GM18526 (cell line): ENCODE measurements around the gene LTBP3.
A peak's percentile ranks its signal among the peaks of the same experiment; 100 is the strongest.

Source experiments
- POLR2A ChIP-seq: IDR thresholded peaks from 3 replicates; pipeline ENCODE4 v1.6.1; 2011; ENCODE audit not compliant: insufficient read length; ENCODE audit errors: extremely low read depth

Gene LTBP3

GRCh38 chr11:65501472-65502273 lies 56.5 kb downstream of the LTBP3 start:
- no peak for TF ChIP-seq POLR2A

GRCh38 chr11:65501186-65501471 lies 57.0 kb downstream of the LTBP3 start:
- TF ChIP-seq POLR2A = no peak

- TF ChIP-seq POLR2A = no peak
Observed at GRCh38 chr11:65500387-65501185, 57.6 kb downstream of the LTBP3 start.

- TF ChIP-seq POLR2A = no peak
Observed at GRCh38 chr11:65499713-65500386, 58.3 kb downstream of the LTBP3 start.

DNA sequence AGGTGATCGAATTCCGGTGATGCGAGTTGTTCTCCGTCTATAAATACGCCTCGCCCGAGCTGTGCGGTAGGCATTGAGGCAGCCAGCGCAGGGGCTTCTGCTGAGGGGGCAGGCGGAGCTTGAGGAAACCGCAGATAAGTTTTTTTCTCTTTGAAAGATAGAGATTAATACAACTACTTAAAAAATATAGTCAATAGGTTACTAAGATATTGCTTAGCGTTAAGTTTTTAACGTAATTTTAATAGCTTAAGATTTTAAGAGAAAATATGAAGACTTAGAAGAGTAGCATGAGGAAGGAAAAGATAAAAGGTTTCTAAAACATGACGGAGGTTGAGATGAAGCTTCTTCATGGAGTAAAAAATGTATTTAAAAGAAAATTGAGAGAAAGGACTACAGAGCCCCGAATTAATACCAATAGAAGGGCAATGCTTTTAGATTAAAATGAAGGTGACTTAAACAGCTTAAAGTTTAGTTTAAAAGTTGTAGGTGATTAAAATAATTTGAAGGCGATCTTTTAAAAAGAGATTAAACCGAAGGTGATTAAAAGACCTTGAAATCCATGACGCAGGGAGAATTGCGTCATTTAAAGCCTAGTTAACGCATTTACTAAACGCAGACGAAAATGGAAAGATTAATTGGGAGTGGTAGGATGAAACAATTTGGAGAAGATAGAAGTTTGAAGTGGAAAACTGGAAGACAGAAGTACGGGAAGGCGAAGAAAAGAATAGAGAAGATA lies 59.0 kb downstream of the LTBP3 start, which contains the start of gene MALAT1:
Gene MALAT1 (plus strand): TSS at position 69 of the 736 bp plus-strand sequence.
- TF ChIP-seq POLR2A = no peak

DNA sequence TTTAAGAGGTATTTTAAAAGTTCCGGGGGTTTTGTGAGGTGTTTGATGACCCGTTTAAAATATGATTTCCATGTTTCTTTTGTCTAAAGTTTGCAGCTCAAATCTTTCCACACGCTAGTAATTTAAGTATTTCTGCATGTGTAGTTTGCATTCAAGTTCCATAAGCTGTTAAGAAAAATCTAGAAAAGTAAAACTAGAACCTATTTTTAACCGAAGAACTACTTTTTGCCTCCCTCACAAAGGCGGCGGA lies 59.5 kb downstream of the LTBP3 start:
- TF ChIP-seq POLR2A = no peak

GRCh38 chr11:65498042-65498726 lies 60.0 kb downstream of the LTBP3 start:
- no peak for TF ChIP-seq POLR2A

- TF ChIP-seq POLR2A = no peak
Observed at GRCh38 chr11:65497141-65498041, 60.8 kb downstream of the LTBP3 start.

- TF ChIP-seq POLR2A = no peak
Observed at GRCh38 chr11:65496304-65497140, 61.6 kb downstream of the LTBP3 start.

GRCh38 chr11:65493367-65494176 lies 64.6 kb downstream of the LTBP3 start:
- TF ChIP-seq POLR2A = no peak

DNA sequence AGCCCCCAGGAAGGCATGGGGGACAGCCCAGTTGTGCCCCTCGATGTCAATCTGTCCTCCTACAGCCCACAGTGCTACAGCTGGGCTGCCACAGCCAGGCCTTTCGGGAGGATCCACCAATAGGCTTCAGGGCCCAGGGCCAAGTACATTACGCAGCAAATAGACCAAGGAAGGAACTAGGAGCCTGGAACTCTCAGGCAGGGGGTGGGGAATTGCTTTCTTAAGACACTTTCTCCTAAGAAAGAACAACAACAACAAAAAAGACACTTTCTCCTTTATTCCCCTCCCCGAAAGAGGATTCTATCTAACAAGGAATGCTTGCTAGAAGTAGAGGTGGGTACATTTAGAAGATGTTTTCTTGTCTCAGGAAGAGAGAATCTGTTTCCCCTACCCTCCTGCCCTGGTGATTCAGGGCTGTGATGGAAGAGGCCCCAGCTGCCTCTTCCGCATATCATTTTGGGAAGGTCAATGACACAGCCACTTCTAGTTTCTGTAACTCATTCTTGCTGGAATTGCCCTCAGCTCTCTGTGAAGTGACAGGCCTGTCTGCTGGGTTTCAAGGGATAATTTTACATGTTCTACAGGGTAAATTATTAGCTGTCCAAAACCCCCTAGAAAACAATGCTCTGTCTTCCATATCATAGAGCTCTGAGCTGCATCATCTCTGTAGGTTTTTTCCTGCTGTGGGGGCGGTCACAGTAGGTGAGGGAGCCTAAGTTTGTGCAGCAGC lies 65.4 kb downstream of the LTBP3 start:
- TF ChIP-seq POLR2A = peak; percentile 41

DNA sequence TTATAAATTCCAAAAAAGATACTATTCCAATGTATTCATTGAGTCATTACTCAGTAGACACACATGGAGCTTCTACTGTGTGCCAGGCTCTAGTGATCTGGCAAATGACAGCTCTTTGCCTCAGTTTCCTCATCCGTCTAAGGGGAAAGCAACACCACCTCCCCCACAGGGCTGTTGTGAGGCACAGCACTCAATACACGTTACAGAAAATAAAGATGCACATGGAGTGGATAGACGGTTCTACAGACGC lies 65.8 kb downstream of the LTBP3 start:
- no peak for TF ChIP-seq POLR2A
